Stimulated activated naive B cell treated with anti-CD40 and anti-IgM and Interleukin-4, amounts not matched to agents 10 μg/mL and 1 μg/mL and 100 μg/mL, for 72 hours (primary cell): ENCODE data around the gene TCFL5.

Source experiments
- ATAC-seq, 2 donors: fragments of 150-1000 bp; cut with Tn5 transposase; replicated peaks; 2 replicates each; pipeline ENCODE4 v1.10.0; 2021; ENCODE audit warnings: moderate library complexity in 1 of 2
- DNase-seq: peaks from one replicate; pipeline ENCODE4 v3.0.0; 2021
- H3K27ac Mint-ChIP-seq: one replicate; pipeline ENCODE4 v1.8.0; 2022; ENCODE audit warnings: mild to moderate bottlenecking, mixed read lengths
- H3K27me3 Mint-ChIP-seq, 2 donors: one replicate each; pipeline ENCODE4 v1.8.0; 2022; ENCODE audit warnings: mixed read lengths in 2 of 2
- H3K36me3 Mint-ChIP-seq, 2 donors: one replicate each; pipeline ENCODE4 v1.8.0; 2022; ENCODE audit warnings: mixed read lengths in 2 of 2, mild to moderate bottlenecking in 1 of 2
- H3K4me1 Mint-ChIP-seq, 2 donors: one replicate each; pipeline ENCODE4 v1.8.0; 2022; ENCODE audit warnings: mixed read lengths in 2 of 2, mild to moderate bottlenecking in 1 of 2
- H3K4me3 Mint-ChIP-seq, 2 donors: one replicate each; pipeline ENCODE4 v1.8.0; 2022; ENCODE audit warnings: mild to moderate bottlenecking in 2 of 2, mixed read lengths in 2 of 2, moderate library complexity in 1 of 2
- H3K9me3 Mint-ChIP-seq, 2 donors: one replicate each; pipeline ENCODE4 v1.8.0; 2022; ENCODE audit warnings: mixed read lengths in 2 of 2, mild to moderate bottlenecking in 1 of 2

Gene TCFL5

GRCh38 chr20:62834967-62835730, 26.5 kb downstream of the TCFL5 start:
- Mint-ChIP-seq H3K9me3 (no peaks in the 10 kb centered on the region), H3K36me3 (peaks cover 0 to 3% of the 10 kb centered on the region in 2 donors), H3K27me3 (no peaks in the 10 kb centered on the region), H3K27ac (no peak overlapping the region), H3K4me1 (peaks cover 22 to 48% of the 10 kb centered on the region in 2 donors), H3K4me3 (no peak overlapping the region)
- DNase-seq, result no peak
- ATAC-seq, result no peak

- Mint-ChIP-seq H3K9me3 (no peaks in the 10 kb centered on the region), H3K4me1 (peaks cover 20 to 34% of the 10 kb centered on the region in 2 donors), H3K27me3 (no peaks in the 10 kb centered on the region), H3K4me3 (peak overlapping the region; percentile 40 to 66), H3K36me3 (no peaks in the 10 kb centered on the region), H3K27ac (peak overlapping the region; percentile 72)
- DNase-seq (no peak), ATAC-seq (peak; percentile 17 to 42)
These were observed 28.7 kb downstream of the TCFL5 start for GRCh38 chr20:62832951-62833391.

DNA sequence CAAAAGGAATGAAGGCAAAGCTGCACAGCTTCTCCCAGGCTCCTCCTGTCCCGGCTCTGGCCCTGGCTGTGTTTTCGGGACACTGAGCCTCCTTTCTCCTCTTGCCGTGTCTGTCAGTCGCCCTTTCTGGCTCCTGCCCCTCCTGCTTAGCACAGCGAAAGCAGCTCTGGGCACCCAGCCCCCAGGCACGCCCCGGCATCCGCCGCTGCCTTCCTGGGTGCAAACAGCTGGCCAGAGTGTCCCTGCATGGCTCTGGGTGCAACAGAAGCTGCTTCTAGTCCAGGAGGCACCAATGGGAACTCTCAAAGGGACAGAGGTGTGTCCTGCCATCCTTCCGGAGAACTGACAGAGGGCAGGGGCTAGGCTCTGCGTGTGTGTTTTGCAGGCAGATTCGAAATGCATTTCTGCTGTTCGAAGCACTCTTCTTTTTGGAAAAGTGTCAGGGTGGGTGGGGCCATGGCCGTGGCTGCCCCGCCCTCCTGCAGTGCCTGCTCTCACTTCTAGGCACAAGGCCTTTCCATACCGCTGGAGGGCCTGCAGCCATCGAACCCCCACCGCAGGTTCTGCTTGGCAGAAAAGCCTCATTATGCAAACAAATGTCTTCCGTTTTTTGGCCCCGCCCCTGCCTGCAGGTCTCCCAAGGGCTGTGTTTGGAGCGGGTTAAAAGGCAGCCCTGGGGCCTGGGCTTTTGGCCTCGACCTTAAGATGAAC, 29.3 kb downstream of the TCFL5 start:
- H3K4me3 Mint-ChIP-seq, result peak overlapping the region; percentile 40 to 66
- DNase-seq (peak; percentile 74), ATAC-seq (peak; percentile 89 to 91)
- H3K4me1 Mint-ChIP-seq, result peaks cover 19 to 28% of the 10 kb centered on the region in 2 donors
- H3K27ac Mint-ChIP-seq, result peak overlapping the region; percentile 72
- H3K36me3 Mint-ChIP-seq, result no peaks in the 10 kb centered on the region
- H3K9me3 Mint-ChIP-seq, result no peaks in the 10 kb centered on the region
- no peaks in the 10 kb centered on the region for H3K27me3 Mint-ChIP-seq

DNA sequence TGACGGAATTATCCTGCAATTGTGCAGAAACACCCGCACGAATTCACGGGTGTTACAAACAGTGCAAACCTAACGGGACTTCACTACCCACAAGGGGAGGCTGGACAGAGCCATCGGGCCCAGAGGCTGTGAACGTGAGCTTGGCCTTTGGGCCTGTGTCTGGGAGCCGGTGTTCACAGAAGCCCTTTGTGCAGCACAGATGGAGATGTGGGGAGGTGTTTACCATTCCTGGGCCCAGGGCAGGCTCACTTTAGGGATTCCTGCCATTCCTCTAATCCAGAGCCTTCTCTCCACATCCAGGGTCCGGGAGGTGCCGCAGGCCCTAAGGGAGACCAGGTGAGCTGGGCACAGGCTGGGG, 29.8 kb downstream of the TCFL5 start:
- Mint-ChIP-seq H3K27ac (no peak overlapping the region), H3K9me3 (no peaks in the 10 kb centered on the region), H3K4me3 (peak overlapping the region in 1 of 2 donors; percentile 66), H3K27me3 (no peaks in the 10 kb centered on the region), H3K36me3 (no peaks in the 10 kb centered on the region), H3K4me1 (peaks cover 17 to 27% of the 10 kb centered on the region in 2 donors)
- no peak for DNase-seq
- ATAC-seq, result no peak

- Mint-ChIP-seq H3K4me1 (peaks cover 17 to 28% of the 10 kb centered on the region in 2 donors), H3K27ac (no peak overlapping the region), H3K27me3 (no peaks in the 10 kb centered on the region), H3K4me3 (no peak overlapping the region), H3K36me3 (no peaks in the 10 kb centered on the region), H3K9me3 (no peaks in the 10 kb centered on the region)
- no peak for ATAC-seq
- no peak for DNase-seq
These were observed 30.2 kb downstream of the TCFL5 start for GRCh38 chr20:62831361-62831788.

DNA sequence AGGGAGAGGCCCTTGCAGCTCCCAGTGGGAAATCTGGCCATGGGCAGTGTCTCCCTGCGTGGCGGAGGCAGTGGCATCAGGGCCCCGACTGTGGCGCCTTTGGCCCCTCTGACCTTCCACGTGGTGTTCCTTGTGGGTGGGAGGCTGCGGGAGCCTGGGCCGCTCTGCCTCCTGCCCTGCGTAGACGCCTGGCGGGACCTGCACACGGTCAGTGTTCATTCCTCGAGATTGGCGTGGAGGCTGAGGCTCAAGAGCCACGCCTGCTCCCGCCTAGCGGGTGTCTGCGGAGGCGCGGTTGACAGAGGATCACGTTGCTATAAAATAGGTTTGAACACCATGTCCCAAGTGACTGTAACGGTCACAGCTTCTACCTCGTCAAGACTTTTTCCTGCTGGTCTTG, 30.8 kb downstream of the TCFL5 start:
- Mint-ChIP-seq H3K36me3 (no peaks in the 10 kb centered on the region), H3K9me3 (no peaks in the 10 kb centered on the region), H3K27ac (no peak overlapping the region), H3K4me1 (peaks cover 21 to 34% of the 10 kb centered on the region in 2 donors), H3K4me3 (no peak overlapping the region), H3K27me3 (no peaks in the 10 kb centered on the region)
- no peak for DNase-seq
- no peak for ATAC-seq

DNA sequence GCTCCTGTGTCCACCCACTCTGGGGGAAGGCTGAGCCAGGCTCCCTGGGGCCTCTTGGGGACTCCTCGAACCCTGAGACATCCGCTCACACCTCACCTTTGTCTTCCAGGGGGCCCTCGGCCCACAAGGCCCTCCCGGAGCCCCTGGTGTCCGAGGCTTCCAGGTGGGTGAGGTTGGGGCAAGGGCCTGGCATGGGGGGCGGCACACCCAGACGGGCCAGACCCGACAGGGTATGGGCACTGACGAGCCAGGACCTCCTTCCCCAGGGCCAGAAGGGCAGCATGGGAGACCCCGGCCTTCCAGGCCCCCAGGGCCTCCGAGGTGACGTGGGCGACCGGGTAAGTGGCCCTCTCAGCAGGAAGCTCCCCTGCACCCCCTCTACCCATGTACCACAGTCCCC, 31.4 kb downstream of the TCFL5 start:
- Mint-ChIP-seq H3K4me3 (no peak overlapping the region), H3K9me3 (no peaks in the 10 kb centered on the region), H3K4me1 (peaks cover 21 to 36% of the 10 kb centered on the region in 2 donors), H3K27me3 (no peaks in the 10 kb centered on the region), H3K36me3 (no peaks in the 10 kb centered on the region), H3K27ac (no peak overlapping the region)
- DNase-seq (no peak), ATAC-seq (no peak)

DNA sequence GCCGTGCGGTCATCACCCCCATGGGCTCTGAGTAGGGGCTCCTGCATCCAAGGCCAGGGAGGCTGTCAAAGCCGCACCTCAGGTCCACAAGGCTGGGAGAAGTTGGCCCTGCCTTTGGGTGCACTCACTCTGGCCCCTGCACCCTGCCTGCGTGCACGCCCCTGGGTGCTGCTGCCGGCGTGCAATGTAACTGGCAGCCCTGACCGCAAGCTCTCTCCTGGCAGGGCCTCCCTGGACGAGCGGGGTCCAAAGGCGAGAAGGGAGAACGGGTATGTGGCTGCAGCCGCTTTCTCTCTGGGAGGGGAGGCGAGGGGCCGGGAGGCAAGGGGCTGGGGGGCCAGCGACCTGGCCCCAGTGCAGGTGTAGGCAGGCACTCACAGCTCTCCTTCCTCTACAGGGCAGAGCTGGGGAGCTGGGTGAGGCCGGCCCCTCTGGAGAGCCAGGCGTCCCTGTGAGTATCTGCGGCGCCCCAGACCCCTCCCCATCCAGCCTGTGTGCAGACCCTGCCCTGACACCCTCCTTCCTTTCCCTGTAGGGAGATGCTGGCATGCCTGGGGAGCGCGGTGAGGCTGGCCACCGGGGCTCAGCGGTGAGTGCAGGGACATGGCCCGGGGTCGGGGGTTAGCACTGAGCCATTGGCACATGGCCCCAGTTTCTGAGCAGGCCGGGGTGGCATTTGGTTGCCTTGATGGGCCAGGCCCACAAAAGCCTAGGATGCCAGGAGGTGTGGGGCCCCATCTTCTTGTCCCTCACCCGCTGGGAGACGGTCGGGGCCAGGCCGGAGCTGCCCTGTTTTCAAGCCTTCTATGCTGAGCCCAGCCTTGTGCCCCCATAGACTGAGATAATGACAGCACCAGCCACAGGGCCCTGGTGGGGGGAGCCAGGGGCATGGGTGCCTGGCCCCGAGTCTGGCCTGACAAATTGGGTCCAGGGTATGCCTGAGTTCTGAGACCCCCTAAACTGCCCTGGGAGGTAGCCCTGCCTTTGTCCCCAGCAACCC, 32.1 kb downstream of the TCFL5 start:
- Mint-ChIP-seq H3K4me1 (peaks cover 23 to 40% of the 10 kb centered on the region in 2 donors), H3K9me3 (no peaks in the 10 kb centered on the region)
- no peak for DNase-seq

GRCh38 chr20:62828511-62829230, 33.0 kb downstream of the TCFL5 start:
- Mint-ChIP-seq H3K36me3 (no peaks in the 10 kb centered on the region), H3K9me3 (no peaks in the 10 kb centered on the region), H3K27ac (no peak overlapping the region), H3K27me3 (no peaks in the 10 kb centered on the region), H3K4me1 (peaks cover 23 to 44% of the 10 kb centered on the region in 2 donors), H3K4me3 (no peak overlapping the region)
- no peak for ATAC-seq
- no peak for DNase-seq

More for the DNA sequence above, 32.1 kb downstream of the TCFL5 start:
- ATAC-seq, result no peak
- H3K27ac Mint-ChIP-seq, result no peak overlapping the region
- H3K27me3 Mint-ChIP-seq, result no peaks in the 10 kb centered on the region
- H3K4me3 Mint-ChIP-seq, result no peak overlapping the region
- H3K36me3 Mint-ChIP-seq, result no peaks in the 10 kb centered on the region

DNA sequence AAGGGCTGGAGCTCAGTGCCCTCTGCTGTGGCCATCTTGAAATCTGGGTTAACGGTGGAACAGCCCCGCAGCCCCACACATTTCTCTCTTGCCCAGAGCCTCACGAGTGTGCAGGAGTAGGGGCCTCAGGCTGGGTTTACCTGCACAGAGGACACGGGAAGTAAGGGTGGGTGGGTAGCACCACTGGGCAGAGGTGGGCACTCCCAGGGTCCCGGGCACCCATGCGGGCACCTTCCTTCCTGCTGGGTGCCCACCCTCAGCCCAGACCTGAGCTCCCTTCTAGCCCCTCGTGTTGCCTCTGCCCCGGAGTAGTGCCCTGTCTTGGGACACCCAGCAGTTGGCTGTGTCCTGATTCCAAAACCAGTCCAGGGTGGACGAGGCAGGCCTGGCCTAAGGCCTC, 33.6 kb downstream of the TCFL5 start:
- no peak overlapping the region for H3K27ac Mint-ChIP-seq
- H3K4me1 Mint-ChIP-seq, result peaks cover 22 to 40% of the 10 kb centered on the region in 2 donors
- H3K36me3 Mint-ChIP-seq, result no peaks in the 10 kb centered on the region
- DNase-seq (no peak), ATAC-seq (no peak)
- H3K27me3 Mint-ChIP-seq, result no peaks in the 10 kb centered on the region
- H3K9me3 Mint-ChIP-seq, result no peaks in the 10 kb centered on the region
- no peak overlapping the region for H3K4me3 Mint-ChIP-seq

- H3K4me3 Mint-ChIP-seq, result no peak overlapping the region
- H3K4me1 Mint-ChIP-seq, result peaks cover 16 to 34% of the 10 kb centered on the region in 2 donors
- no peak for DNase-seq
- H3K36me3 Mint-ChIP-seq, result no peaks in the 10 kb centered on the region
- H3K9me3 Mint-ChIP-seq, result no peaks in the 10 kb centered on the region
- ATAC-seq, result no peak
- H3K27me3 Mint-ChIP-seq, result no peaks in the 10 kb centered on the region
- no peak overlapping the region for H3K27ac Mint-ChIP-seq
These were observed 34.1 kb downstream of the TCFL5 start for GRCh38 chr20:62827311-62828038.

GRCh38 chr20:62826646-62827310, 34.8 kb downstream of the TCFL5 start:
- H3K4me3 Mint-ChIP-seq, result no peak overlapping the region
- H3K27ac Mint-ChIP-seq, result no peak overlapping the region
- ATAC-seq (no peak), DNase-seq (no peak)
- H3K27me3 Mint-ChIP-seq, result no peaks in the 10 kb centered on the region
- H3K36me3 Mint-ChIP-seq, result no peaks in the 10 kb centered on the region
- no peaks in the 10 kb centered on the region for H3K9me3 Mint-ChIP-seq
- H3K4me1 Mint-ChIP-seq, result peaks cover 9 to 27% of the 10 kb centered on the region in 2 donors
